22Rv1 (cell line): ENCODE data around the gene TRAIP.

ENCODE experiments used
- CTCF ChIP-seq: fragments of 450-650 bp; IDR thresholded peaks from 2 replicates; pipeline ENCODE4 v1.5.1; 2017; ENCODE audit warnings: mild to moderate bottlenecking
- ZFX ChIP-seq: fragments of 450-650 bp; IDR thresholded peaks from 2 replicates; pipeline ENCODE4 v1.6.1; 2017; ENCODE audit warnings: antibody characterized with exemption, borderline replicate concordance

- TF ChIP-seq CTCF (no peak), ZFX (no peak)
Observed at GRCh38 chr3:49803465-49804140, 52.8 kb downstream of the TRAIP start.
